ENCODE results near the gene GLTP.
A peak's percentile ranks its signal among the peaks of the same experiment; 100 is the strongest.
"Not testable (repeated sequence)": the region's sequence is repeated elsewhere in the genome, so short reads cannot be mapped to it uniquely, and the experiment has no call there.

Gene GLTP

GRCh38 chr12:109880043-109880931 is at the start of gene GLTP:
GLTP (minus strand) TSS chr12:109880541; CDS start chr12:109880374, 167 bp downstream.
- H3K4me3 ChIP-seq (ENCODE audit: control insufficient read depth, low read depth, low read length) = peak within 1 kb of the TSS; percentile 92
- DNase-seq (ENCODE audit: low read depth) = peak; percentile 52
- no peak for TF ChIP-seq CTCF (conservative IDR thresholded peaks at IDR 0.05; ENCODE audit: control insufficient read depth, insufficient read depth, low read depth, low read length)

GRCh38 chr12:109929326-109929725 is 49.0 kb upstream of the GLTP start:
- H3K4me3 ChIP-seq (ENCODE audit: control insufficient read depth, low read depth, low read length); DNase-seq (ENCODE audit: low read depth): not testable (repeated sequence)

- no peak overlapping the region for H3K4me3 ChIP-seq (ENCODE audit: control insufficient read depth, low read depth, low read length)
- TF ChIP-seq CTCF (conservative IDR thresholded peaks at IDR 0.05; ENCODE audit: control insufficient read depth, insufficient read depth, low read depth, low read length) = no peak
- no peak for DNase-seq (ENCODE audit: low read depth)
Measured at GRCh38 chr12:109928058-109928656, 47.8 kb upstream of the GLTP start.

GRCh38 chr12:109927622-109928021 is 47.3 kb upstream of the GLTP start:
- DNase-seq (ENCODE audit: low read depth) = peak; percentile 53
- H3K4me3 ChIP-seq (ENCODE audit: control insufficient read depth, low read depth, low read length) = no peak overlapping the region
- peak; percentile 86 for TF ChIP-seq CTCF (conservative IDR thresholded peaks at IDR 0.05; ENCODE audit: control insufficient read depth, insufficient read depth, low read depth, low read length)

- DNase-seq (ENCODE audit: low read depth) = no peak
- H3K4me3 ChIP-seq (ENCODE audit: control insufficient read depth, low read depth, low read length) = no peak overlapping the region
Measured at GRCh38 chr12:109926488-109927210, 46.3 kb upstream of the GLTP start.

GRCh38 chr12:109926016-109926415 is 45.7 kb upstream of the GLTP start:
- no peak for TF ChIP-seq CTCF (conservative IDR thresholded peaks at IDR 0.05; ENCODE audit: control insufficient read depth, insufficient read depth, low read depth, low read length)
- no peak for DNase-seq (ENCODE audit: low read depth)
- H3K4me3 ChIP-seq (ENCODE audit: control insufficient read depth, low read depth, low read length) = no peak overlapping the region

More at GRCh38 chr12:109926488-109927210, 46.3 kb upstream of the GLTP start:
- no peak for TF ChIP-seq CTCF (conservative IDR thresholded peaks at IDR 0.05; ENCODE audit: control insufficient read depth, insufficient read depth, low read depth, low read length)
